CD4-positive, alpha-beta T cell treated with Interleukin-4 for 1 hour (primary cell): ENCODE measurements around the gene VARS1.
"Not testable (repeated sequence)": the region's sequence is repeated elsewhere in the genome, so short reads cannot be mapped to it uniquely, and the experiment has no call there.

Experiments used
- DNase-seq, 2 donors: peaks; one replicate each; pipeline ENCODE4 v3.0.0-alpha.2; 2020 to 2022

VARS1 gene

GRCh38 chr6:31795616-31796298 is at the start of gene VARS1:
VARS1 (minus strand) TSS chr6:31795752; CDS start chr6:31795217, 535 bp downstream.
- DNase-seq = peak; percentile 89 to 91

- no peak for DNase-seq
Measured at GRCh38 chr6:31844507-31844906, 49.0 kb upstream of the VARS1 start.

GRCh38 chr6:31842053-31842452 is 46.5 kb upstream of the VARS1 start:
- no peak for DNase-seq

GRCh38 chr6:31839779-31840126 is 44.2 kb upstream of the VARS1 start:
- not testable (repeated sequence) for DNase-seq

- no peak for DNase-seq
Measured at GRCh38 chr6:31838968-31839367, 43.4 kb upstream of the VARS1 start.

GRCh38 chr6:31838114-31838553 is 42.6 kb upstream of the VARS1 start:
- not testable (repeated sequence) for DNase-seq

GRCh38 chr6:31837369-31838113 is 42.0 kb upstream of the VARS1 start:
- DNase-seq = no peak

- DNase-seq = no peak
Measured at GRCh38 chr6:31836474-31837368, 41.2 kb upstream of the VARS1 start.

GRCh38 chr6:31836047-31836473 is 40.5 kb upstream of the VARS1 start:
- DNase-seq = no peak

- DNase-seq = peak; percentile 82 to 85
Measured at GRCh38 chr6:31834367-31835250, 39.1 kb upstream of the VARS1 start.

- peak in 1 of 2 donors; percentile 53 for DNase-seq
Measured at GRCh38 chr6:31831350-31832215, 36.0 kb upstream of the VARS1 start.

- DNase-seq = peak in 1 of 2 donors; percentile 42
Measured at GRCh38 chr6:31830886-31831335, 35.4 kb upstream of the VARS1 start.

- DNase-seq = peak in 1 of 2 donors; percentile 75
Measured at GRCh38 chr6:31829633-31830283, 34.2 kb upstream of the VARS1 start.

- peak; percentile 93 to 96 for DNase-seq
Measured at GRCh38 chr6:31827286-31828079, 31.9 kb upstream of the VARS1 start, which contains the start of gene HSPA1B. HSPA1B (plus strand) TSS chr6:31827738; CDS start chr6:31827951, 213 bp downstream.

- peak in 1 of 2 donors; percentile 36 for DNase-seq
Measured at GRCh38 chr6:31826793-31827285, 31.3 kb upstream of the VARS1 start.

- no peak for DNase-seq
Measured at GRCh38 chr6:31825553-31825952, 30.0 kb upstream of the VARS1 start.

- not testable (repeated sequence) for DNase-seq
Measured at GRCh38 chr6:31823592-31824196, 28.1 kb upstream of the VARS1 start.

GRCh38 chr6:31822036-31822821 is 26.7 kb upstream of the VARS1 start:
- peak; percentile 81 to 82 for DNase-seq
